HepG2 (cell line): ENCODE measurements around the gene RABIF. TPM values are rescaled to one million over a fixed set of nuclear protein-coding genes. Genes with fewer than 3 reads are reported as not detected.

Experiments used
- BRD4 ChIP-seq: sonication (generic); formaldehyde crosslinking; IDR thresholded peaks from 2 replicates; pipeline ENCODE4 v1.4.0; 2020; ENCODE audit warnings: missing genetic modification reagents
- ELF3 ChIP-seq: IDR thresholded peaks from 2 replicates; pipeline ENCODE4 v1.6.1; 2016; ENCODE audit warnings: missing genetic modification reagents, missing compliant biosample characterization
- KDM6A ChIP-seq: IDR thresholded peaks from 2 replicates; pipeline ENCODE4 v1.6.1; 2016; ENCODE audit warnings: low read depth
- KLF16 ChIP-seq, 2 experiments: sonication (generic) in 1 of 2; formaldehyde crosslinking in 1 of 2; IDR thresholded peaks; 2 replicates each; pipeline versions ENCODE4 v1.6.1 to v1.8.0; 2016 to 2023; ENCODE audit warnings: missing genetic modification reagents in 2 of 2, missing compliant biosample characterization in 1 of 2
- KLF9 ChIP-seq: IDR thresholded peaks from 2 replicates; pipeline ENCODE4 v1.6.1; 2016; ENCODE audit warnings: low read depth
- MAF1 ChIP-seq: sonication (generic); formaldehyde crosslinking; IDR thresholded peaks from 2 replicates; pipeline ENCODE4 v1.5.0; 2020; ENCODE audit warnings: missing genetic modification reagents, borderline replicate concordance
- NR2F6 ChIP-seq, 2 experiments: IDR thresholded peaks; 2 replicates each; pipeline ENCODE4 v1.6.1; 2016; ENCODE audit warnings: antibody characterized with exemption in 1 of 2, mild to moderate bottlenecking in 1 of 2
- REL ChIP-seq: sonication (generic); formaldehyde crosslinking; conservative IDR thresholded peaks from 2 replicates; pipeline ENCODE4 v1.8.0; 2022; ENCODE audit warnings: mild to moderate bottlenecking, missing genetic modification reagents, moderate library complexity
- SAP130 ChIP-seq: IDR thresholded peaks from 2 replicates; pipeline ENCODE4 v1.6.1; 2016; ENCODE audit warnings: low read depth
- SOX13 ChIP-seq, 3 experiments: fragments of 450-650 bp in 1 of 3; sonication (generic) in 1 of 3; formaldehyde crosslinking in 1 of 3; IDR thresholded peaks in 2 of 3; conservative IDR thresholded peaks in 1 of 3; 2 replicates each; pipeline versions ENCODE4 v1.5.0 to v1.6.1; 2016 to 2020; ENCODE audit warnings: antibody characterized with exemption in 1 of 3, mild to moderate bottlenecking in 1 of 3, missing compliant biosample characterization in 1 of 3, missing genetic modification reagents in 1 of 3, moderate library complexity in 1 of 3
- U2AF1 ChIP-seq: fragments of 200-400 bp; formaldehyde crosslinking; optimal IDR thresholded peaks from 2 replicates; pipeline ENCODE3; 2017; ENCODE audit warnings: mild to moderate bottlenecking, low read depth, low read length
- ZNF207 ChIP-seq: fragments of 450-650 bp; IDR thresholded peaks from 2 replicates; pipeline ENCODE4 v1.6.1; 2016; ENCODE audit warnings: antibody characterized with exemption, borderline replicate concordance
- ZNF33A ChIP-seq: sonication (generic); formaldehyde crosslinking; IDR thresholded peaks from 2 replicates; pipeline ENCODE4 v1.5.1; 2020; ENCODE audit warnings: missing genetic modification reagents, mild to moderate bottlenecking, moderate library complexity, borderline replicate concordance
- ZNF614 ChIP-seq: IDR thresholded peaks from 2 replicates; pipeline ENCODE4 v1.6.1; 2018; ENCODE audit warnings: missing biosample characterization, missing genetic modification reagents, inconsistent platforms, borderline replicate concordance
- ZNF660 ChIP-seq: sonication (generic); formaldehyde crosslinking; IDR thresholded peaks from 2 replicates; pipeline ENCODE4 v1.5.1; 2020; ENCODE audit warnings: mild to moderate bottlenecking, low read depth, missing genetic modification reagents, borderline replicate concordance
- polyA plus RNA-seq, 8 experiments: library from polyadenylated mRNA; depleted of rRNA in 3 of 8; stranded (reverse) in 7 of 8; unstranded in 1 of 8; fragments of >200 nt; fragmentation: Illumina TruSeq in 4 of 8; extraction: Trizol in 4 of 8; gene quantifications; 2 replicates each; pipeline versions ENCODE4 v1.2.1 to v1.2.3, GENCODE V29; 2011 to 2016; ENCODE audit warnings: low read depth in 4 of 8, missing spikeins in 1 of 8, mixed read lengths in 1 of 8; ENCODE audit not compliant: insufficient read depth in 1 of 8
- total RNA-seq, 5 experiments: library from RNA; depleted of rRNA; stranded (reverse); fragments of >200 nt; fragmentation: Illumina TruSeq; extraction: Trizol; gene quantifications; 2 replicates each; pipeline ENCODE4 v1.2.3, GENCODE V29; 2016; ENCODE audit warnings: low read depth in 1 of 5
- TF ChIP-seq, protein P1 (sequence below): fragments of 450-650 bp; IDR thresholded peaks from 2 replicates; pipeline ENCODE4 v1.6.1; 2017
- TF ChIP-seq, protein P2 (sequence below): sonication (generic); formaldehyde crosslinking; IDR thresholded peaks from 2 replicates; pipeline ENCODE4 v1.8.0; 2022; ENCODE audit warnings: missing genetic modification reagents, mild to moderate bottlenecking, borderline replicate concordance
- TF ChIP-seq, protein P3 (sequence below): sonication (generic); formaldehyde crosslinking; IDR thresholded peaks from 2 replicates; pipeline ENCODE4 v1.5.1; 2020; ENCODE audit warnings: mild to moderate bottlenecking, missing genetic modification reagents
- TF ChIP-seq, protein P4 (sequence below): sonication (generic); formaldehyde crosslinking; IDR thresholded peaks from 2 replicates; pipeline ENCODE4 v1.8.0; 2022; ENCODE audit warnings: mild to moderate bottlenecking, missing genetic modification reagents, moderate library complexity
- TF ChIP-seq, protein P5 (sequence below): sonication (generic); formaldehyde crosslinking; IDR thresholded peaks from 2 replicates; pipeline ENCODE4 v1.4.0; 2020; ENCODE audit warnings: missing genetic modification reagents
- TF ChIP-seq, protein P6 (sequence below): sonication (generic); formaldehyde crosslinking; IDR thresholded peaks from 2 replicates; pipeline ENCODE4 v1.9.0; 2021; ENCODE audit warnings: missing genetic modification reagents, borderline replicate concordance

RABIF gene
- total and polyA plus RNA-seq, 2 of the 13 experiments (the other 11 are each of a cell fraction or from before 2014, with no cell fraction given) = 7.6 to 8.3 TPM

DNA sequence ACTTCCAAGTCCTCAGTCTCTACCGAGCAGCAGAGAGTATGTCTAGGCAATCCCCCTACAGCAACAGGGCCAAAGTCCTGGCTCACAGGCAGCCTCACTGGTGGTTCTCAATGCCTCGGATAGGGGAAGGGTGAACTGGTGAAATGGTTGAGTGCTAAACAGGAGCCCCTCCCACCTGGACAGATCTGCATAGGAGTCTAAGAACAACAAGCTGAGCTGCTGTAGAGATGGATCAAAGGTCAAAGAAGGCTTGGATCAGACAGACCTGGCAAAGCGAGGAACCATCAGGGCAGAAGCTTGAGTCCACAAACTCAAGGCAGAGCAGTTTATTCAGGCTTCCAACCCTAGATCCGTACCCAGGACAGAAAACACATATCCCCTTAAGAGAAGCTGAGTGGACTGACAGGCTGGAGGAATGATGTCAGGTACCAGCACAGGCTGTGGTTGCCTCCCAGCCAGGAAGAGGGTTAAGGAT is 31.8 kb downstream of the RABIF start (continued):
- TF ChIP-seq, protein P1, sequence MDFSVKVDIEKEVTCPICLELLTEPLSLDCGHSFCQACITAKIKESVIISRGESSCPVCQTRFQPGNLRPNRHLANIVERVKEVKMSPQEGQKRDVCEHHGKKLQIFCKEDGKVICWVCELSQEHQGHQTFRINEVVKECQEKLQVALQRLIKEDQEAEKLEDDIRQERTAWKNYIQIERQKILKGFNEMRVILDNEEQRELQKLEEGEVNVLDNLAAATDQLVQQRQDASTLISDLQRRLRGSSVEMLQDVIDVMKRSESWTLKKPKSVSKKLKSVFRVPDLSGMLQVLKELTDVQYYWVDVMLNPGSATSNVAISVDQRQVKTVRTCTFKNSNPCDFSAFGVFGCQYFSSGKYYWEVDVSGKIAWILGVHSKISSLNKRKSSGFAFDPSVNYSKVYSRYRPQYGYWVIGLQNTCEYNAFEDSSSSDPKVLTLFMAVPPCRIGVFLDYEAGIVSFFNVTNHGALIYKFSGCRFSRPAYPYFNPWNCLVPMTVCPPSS = no peak
- TF ChIP-seq SAP130 (peak; percentile 61), REL (CRISPR knock-in tag) (no peak), ELF3 (CRISPR knock-in tag) (no peak), NR2F6 (IDR thresholded peaks at IDR 0.05) (0 out of 2 replicates have a peak, but pooled peaks have one; percentile 13), NR2F6 (CRISPR knock-in tag; IDR thresholded peaks at IDR 0.05) (peak; percentile 48; the same call in 1 of the 2 replicates), ZNF33A (no peak), ZNF614 (CRISPR knock-in tag) (peak; percentile 54; the same call in 1 of the 2 replicates), KDM6A (CRISPR knock-in tag) (peak; percentile 44; the same call in 1 of the 2 replicates), BRD4 (CRISPR knock-in tag) (peak; percentile 9; the same call in 1 of the 2 replicates), KLF16 (CRISPR knock-in tag; IDR thresholded peaks at IDR 0.05) (no peak; a peak in 1 of 4 replicates), ZNF660 (CRISPR knock-in tag) (no peak), KLF9 (no peak), ZNF207 (no peak), U2AF1 (no peak), SOX13 (IDR thresholded peaks at IDR 0.05) (no peak), SOX13 (CRISPR knock-in tag; conservative IDR thresholded peaks at IDR 0.05 in 1 of 2, IDR thresholded peaks at IDR 0.05 in 1 of 2) (peak in 1 of 2 experiments; percentile 28; a peak in 1 of 4 replicates), MAF1 (CRISPR knock-in tag) (peak; percentile 38; the same call in 1 of the 2 replicates)
- TF ChIP-seq, protein P2, sequence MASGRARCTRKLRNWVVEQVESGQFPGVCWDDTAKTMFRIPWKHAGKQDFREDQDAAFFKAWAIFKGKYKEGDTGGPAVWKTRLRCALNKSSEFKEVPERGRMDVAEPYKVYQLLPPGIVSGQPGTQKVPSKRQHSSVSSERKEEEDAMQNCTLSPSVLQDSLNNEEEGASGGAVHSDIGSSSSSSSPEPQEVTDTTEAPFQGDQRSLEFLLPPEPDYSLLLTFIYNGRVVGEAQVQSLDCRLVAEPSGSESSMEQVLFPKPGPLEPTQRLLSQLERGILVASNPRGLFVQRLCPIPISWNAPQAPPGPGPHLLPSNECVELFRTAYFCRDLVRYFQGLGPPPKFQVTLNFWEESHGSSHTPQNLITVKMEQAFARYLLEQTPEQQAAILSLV (CRISPR knock-in tag) = no peak
- TF ChIP-seq, protein P3, sequence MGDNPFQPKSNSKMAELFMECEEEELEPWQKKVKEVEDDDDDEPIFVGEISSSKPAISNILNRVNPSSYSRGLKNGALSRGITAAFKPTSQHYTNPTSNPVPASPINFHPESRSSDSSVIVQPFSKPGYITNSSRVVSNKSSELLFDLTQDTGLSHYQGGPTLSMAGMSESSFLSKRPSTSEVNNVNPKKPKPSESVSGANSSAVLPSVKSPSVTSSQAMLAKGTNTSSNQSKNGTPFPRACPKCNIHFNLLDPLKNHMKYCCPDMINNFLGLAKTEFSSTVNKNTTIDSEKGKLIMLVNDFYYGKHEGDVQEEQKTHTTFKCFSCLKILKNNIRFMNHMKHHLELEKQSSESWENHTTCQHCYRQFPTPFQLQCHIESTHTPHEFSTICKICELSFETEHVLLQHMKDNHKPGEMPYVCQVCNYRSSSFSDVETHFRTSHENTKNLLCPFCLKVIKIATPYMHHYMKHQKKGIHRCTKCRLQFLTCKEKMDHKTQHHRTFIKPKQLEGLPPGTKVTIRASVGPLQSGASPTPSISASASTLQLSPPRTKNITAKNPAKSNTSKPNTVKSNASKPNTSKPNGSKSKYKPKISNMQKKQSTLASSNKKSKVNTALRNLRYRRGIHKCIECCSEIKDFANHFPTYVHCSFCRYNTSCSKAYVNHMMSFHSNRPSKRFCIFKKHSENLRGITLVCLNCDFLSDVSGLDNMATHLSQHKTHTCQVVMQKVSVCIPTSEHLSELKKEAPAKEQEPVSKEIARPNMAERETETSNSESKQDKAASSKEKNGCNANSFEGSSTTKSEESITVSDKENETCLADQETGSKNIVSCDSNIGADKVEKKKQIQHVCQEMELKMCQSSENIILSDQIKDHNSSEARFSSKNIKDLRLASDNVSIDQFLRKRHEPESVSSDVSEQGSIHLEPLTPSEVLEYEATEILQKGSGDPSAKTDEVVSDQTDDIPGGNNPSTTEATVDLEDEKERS (CRISPR knock-in tag) = no peak
- TF ChIP-seq, protein P4, sequence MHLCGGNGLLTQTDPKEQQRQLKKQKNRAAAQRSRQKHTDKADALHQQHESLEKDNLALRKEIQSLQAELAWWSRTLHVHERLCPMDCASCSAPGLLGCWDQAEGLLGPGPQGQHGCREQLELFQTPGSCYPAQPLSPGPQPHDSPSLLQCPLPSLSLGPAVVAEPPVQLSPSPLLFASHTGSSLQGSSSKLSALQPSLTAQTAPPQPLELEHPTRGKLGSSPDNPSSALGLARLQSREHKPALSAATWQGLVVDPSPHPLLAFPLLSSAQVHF (CRISPR knock-in tag) = no peak
- TF ChIP-seq, protein P5, sequence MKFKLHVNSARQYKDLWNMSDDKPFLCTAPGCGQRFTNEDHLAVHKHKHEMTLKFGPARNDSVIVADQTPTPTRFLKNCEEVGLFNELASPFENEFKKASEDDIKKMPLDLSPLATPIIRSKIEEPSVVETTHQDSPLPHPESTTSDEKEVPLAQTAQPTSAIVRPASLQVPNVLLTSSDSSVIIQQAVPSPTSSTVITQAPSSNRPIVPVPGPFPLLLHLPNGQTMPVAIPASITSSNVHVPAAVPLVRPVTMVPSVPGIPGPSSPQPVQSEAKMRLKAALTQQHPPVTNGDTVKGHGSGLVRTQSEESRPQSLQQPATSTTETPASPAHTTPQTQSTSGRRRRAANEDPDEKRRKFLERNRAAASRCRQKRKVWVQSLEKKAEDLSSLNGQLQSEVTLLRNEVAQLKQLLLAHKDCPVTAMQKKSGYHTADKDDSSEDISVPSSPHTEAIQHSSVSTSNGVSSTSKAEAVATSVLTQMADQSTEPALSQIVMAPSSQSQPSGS (CRISPR knock-in tag) = no peak
- TF ChIP-seq, protein P6, sequence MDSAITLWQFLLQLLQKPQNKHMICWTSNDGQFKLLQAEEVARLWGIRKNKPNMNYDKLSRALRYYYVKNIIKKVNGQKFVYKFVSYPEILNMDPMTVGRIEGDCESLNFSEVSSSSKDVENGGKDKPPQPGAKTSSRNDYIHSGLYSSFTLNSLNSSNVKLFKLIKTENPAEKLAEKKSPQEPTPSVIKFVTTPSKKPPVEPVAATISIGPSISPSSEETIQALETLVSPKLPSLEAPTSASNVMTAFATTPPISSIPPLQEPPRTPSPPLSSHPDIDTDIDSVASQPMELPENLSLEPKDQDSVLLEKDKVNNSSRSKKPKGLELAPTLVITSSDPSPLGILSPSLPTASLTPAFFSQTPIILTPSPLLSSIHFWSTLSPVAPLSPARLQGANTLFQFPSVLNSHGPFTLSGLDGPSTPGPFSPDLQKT = no peak
